Smooth muscle cell of trachea (primary cell): ENCODE results near the gene ADCY4. TPM values are rescaled to one million over a fixed set of nuclear protein-coding genes. Genes with fewer than 3 reads are reported as not detected.

Experiments
- total RNA-seq: library from RNA; depleted of rRNA; stranded (reverse); fragments of >200 nt; gene quantifications from 2 replicates; pipeline ENCODE4 v1.2.1, GENCODE V29; 2014

The ADCY4 gene
- 9.6 and 11.7 TPM in 2 replicates for total RNA-seq

DNA sequence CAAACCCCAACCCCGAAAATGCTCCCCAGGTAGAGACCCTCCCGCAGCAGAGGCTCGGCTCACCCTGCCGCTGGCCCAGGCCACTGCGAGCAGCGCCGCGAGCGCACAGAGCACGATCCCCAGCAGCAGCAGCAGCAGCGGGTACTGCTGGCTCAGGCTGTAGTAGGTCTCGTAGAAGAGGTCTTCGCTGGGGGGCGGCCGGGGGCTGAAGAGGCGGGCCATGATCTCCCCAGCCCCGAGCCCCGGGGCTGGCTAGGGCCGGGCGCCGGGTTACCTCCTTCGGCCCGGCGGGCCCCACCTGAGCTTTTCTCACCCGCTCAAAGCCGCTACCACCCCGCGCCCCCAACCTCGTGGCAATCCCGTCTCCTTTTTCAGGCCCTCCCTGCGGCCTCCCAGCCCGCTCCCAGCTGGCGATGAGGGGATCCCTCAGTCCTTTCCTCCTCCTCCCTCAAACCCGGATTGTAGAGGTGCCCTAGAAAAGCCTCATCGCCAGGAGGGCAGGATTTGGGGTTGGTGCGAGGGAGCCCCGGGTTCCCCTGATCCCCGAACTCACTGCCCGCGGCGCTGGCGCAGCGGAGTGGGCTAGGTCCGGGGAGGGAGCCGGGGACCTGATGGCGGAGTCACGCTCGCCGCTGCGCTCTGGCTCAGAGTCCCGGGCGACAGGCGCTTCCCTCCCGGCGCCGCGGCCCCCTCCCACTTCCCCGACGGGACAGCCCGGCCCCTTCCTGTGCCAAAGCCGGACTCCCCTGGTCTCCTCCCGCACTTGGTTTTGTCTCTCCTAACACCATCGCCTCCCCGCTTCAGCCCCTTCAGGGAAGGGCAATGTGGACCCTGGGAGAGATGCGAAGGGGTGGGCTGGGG, at the start of gene ADCY4:
ADCY4 (minus strand) TSS at position 641 of the 861 bp plus-strand sequence; CDS start at position 222, 419 bp downstream.

GRCh38 chr14:24367514-24368211, 32.8 kb upstream of the ADCY4 start, which contains the start of gene NFATC4:
TSS of gene NFATC4 (plus strand) at chr14:24368184. CDS start at chr14:24368341, 157 bp downstream.

GRCh38 chr14:24339284-24340151, 4.6 kb upstream of the ADCY4 start, which contains the start of gene RIPK3:
TSS of gene RIPK3 (minus strand) at chr14:24339991. CDS start at chr14:24339826, 165 bp downstream.

DNA sequence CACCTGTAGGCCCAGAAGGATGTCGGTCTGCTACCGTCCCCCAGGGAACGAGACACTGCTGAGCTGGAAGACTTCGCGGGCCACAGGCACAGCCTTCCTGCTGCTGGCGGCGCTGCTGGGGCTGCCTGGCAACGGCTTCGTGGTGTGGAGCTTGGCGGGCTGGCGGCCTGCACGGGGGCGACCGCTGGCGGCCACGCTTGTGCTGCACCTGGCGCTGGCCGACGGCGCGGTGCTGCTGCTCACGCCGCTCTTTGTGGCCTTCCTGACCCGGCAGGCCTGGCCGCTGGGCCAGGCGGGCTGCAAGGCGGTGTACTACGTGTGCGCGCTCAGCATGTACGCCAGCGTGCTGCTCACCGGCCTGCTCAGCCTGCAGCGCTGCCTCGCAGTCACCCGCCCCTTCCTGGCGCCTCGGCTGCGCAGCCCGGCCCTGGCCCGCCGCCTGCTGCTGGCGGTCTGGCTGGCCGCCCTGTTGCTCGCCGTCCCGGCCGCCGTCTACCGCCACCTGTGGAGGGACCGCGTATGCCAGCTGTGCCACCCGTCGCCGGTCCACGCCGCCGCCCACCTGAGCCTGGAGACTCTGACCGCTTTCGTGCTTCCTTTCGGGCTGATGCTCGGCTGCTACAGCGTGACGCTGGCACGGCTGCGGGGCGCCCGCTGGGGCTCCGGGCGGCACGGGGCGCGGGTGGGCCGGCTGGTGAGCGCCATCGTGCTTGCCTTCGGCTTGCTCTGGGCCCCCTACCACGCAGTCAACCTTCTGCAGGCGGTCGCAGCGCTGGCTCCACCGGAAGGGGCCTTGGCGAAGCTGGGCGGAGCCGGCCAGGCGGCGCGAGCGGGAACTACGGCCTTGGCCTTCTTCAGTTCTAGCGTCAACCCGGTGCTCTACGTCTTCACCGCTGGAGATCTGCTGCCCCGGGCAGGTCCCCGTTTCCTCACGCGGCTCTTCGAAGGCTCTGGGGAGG, 23.9 kb downstream of the ADCY4 start, which contains the start of gene LTB4R:
LTB4R (plus strand) TSS at position 857 of the 959 bp plus-strand sequence. CDS start 4,150 bp downstream, outside the sequence.

GRCh38 chr14:24309538-24310264, 25.2 kb downstream of the ADCY4 start, which contains the start of gene LTB4R2:
TSS of gene LTB4R2 (plus strand) at chr14:24310140. CDS start at chr14:24310665, 525 bp downstream.

GRCh38 chr14:24307575-24308341, 27.1 kb downstream of the ADCY4 start, which contains the start of gene CIDEB:
TSS of gene CIDEB (minus strand) at chr14:24307977. CDS start at chr14:24307858, 119 bp downstream.

GRCh38 chr14:24299255-24300191, 35.3 kb downstream of the ADCY4 start, which contains the start of the genes DHRS1 and NOP9:
TSS of gene DHRS1 (minus strand) at chr14:24299780. CDS start at chr14:24299106, 674 bp downstream.
TSS of gene NOP9 (plus strand) at chr14:24299850. CDS start at chr14:24299955, 105 bp downstream.

GRCh38 chr14:24271134-24271833, 63.6 kb downstream of the ADCY4 start, which contains the start of gene RABGGTA:
TSS of gene RABGGTA (minus strand) at chr14:24271597. CDS start at chr14:24271115, 482 bp downstream.

Other genes with a start within 250 kb of the ADCY4 start
- gene PCK2, start 240.8 kb downstream of the ADCY4 start, total RNA-seq, result 25.0 and 35.4 TPM in 2 replicates
- gene DCAF11, start 220.3 kb downstream of the ADCY4 start, total RNA-seq, result 69.5 and 88.2 TPM in 2 replicates
- gene NRL, start 220.1 kb downstream of the ADCY4 start, total RNA-seq, result 0.83 and 0.87 TPM in 2 replicates
- gene FITM1, start 204.4 kb downstream of the ADCY4 start, total RNA-seq, result 0.33 and 0.44 TPM in 2 replicates
- 132 and 143 TPM in 2 replicates for gene PSME1, start 198.9 kb downstream of the ADCY4 start, total RNA-seq
- 11.1 and 25.2 TPM in 2 replicates for gene EMC9, start 193.5 kb downstream of the ADCY4 start, total RNA-seq
- gene PSME2, start 188.5 kb downstream of the ADCY4 start, total RNA-seq, result 87.2 and 117 TPM in 2 replicates
- 35.5 and 57.9 TPM in 2 replicates for gene RNF31, start 187.6 kb downstream of the ADCY4 start, total RNA-seq
- gene IRF9, start 173.8 kb downstream of the ADCY4 start, total RNA-seq, result 87.8 and 104 TPM in 2 replicates
- 1.8 and 2.3 TPM in 2 replicates for gene REC8, start 163.0 kb downstream of the ADCY4 start, total RNA-seq
- 39.4 and 47.6 TPM in 2 replicates for gene IPO4, start 146.3 kb downstream of the ADCY4 start, total RNA-seq
- 87.0 and 90.6 TPM in 2 replicates for gene TM9SF1, start 139.6 kb downstream of the ADCY4 start, total RNA-seq
- gene TSSK4, start 129.4 kb downstream of the ADCY4 start, total RNA-seq, result not detected in 2 replicates
- gene CHMP4A, start 121.6 kb downstream of the ADCY4 start, total RNA-seq, result 27.6 and 44.5 TPM in 2 replicates
- gene MDP1, start 119.0 kb downstream of the ADCY4 start, total RNA-seq, result 11.1 and 25.5 TPM in 2 replicates
- 143 and 203 TPM in 2 replicates for gene NEDD8, start 102.7 kb downstream of the ADCY4 start, total RNA-seq
- gene GMPR2, start 102.1 kb downstream of the ADCY4 start, total RNA-seq, result 94.2 and 119 TPM in 2 replicates
- gene TINF2, start 92.4 kb downstream of the ADCY4 start, total RNA-seq, result 68.9 and 83.2 TPM in 2 replicates
- 0.83 and 1.5 TPM in 2 replicates for gene TGM1, start 71.9 kb downstream of the ADCY4 start, total RNA-seq
- 23.3 and 31.6 TPM in 2 replicates for gene RABGGTA, start 63.5 kb downstream of the ADCY4 start, total RNA-seq
- gene DHRS1, start 35.3 kb downstream of the ADCY4 start, total RNA-seq, result 19.8 and 22.1 TPM in 2 replicates
- gene NOP9, start 35.2 kb downstream of the ADCY4 start, total RNA-seq, result 19.3 and 25.1 TPM in 2 replicates
- 1.5 and 2.6 TPM in 2 replicates for gene CIDEB, start 27.1 kb downstream of the ADCY4 start, total RNA-seq
- 3.8 and 4.6 TPM in 2 replicates for gene LTB4R2, start 24.9 kb downstream of the ADCY4 start, total RNA-seq
- gene LTB4R, start 23.6 kb downstream of the ADCY4 start, total RNA-seq, result 0.87 and 4.1 TPM in 2 replicates
- 2.9 and 6.8 TPM in 2 replicates for gene RIPK3, start 4.9 kb upstream of the ADCY4 start, total RNA-seq
- 108 and 149 TPM in 2 replicates for gene NFATC4, start 33.1 kb upstream of the ADCY4 start, total RNA-seq
- 20.4 and 42.7 TPM in 2 replicates for gene NYNRIN, start 63.9 kb upstream of the ADCY4 start, total RNA-seq
- 4.1 and 11.4 TPM in 2 replicates for gene CBLN3, start 94.6 kb upstream of the ADCY4 start, total RNA-seq
- 55.3 and 67.8 TPM in 2 replicates for gene KHNYN, start 94.9 kb upstream of the ADCY4 start, total RNA-seq
- gene SDR39U1, start 107.7 kb upstream of the ADCY4 start, total RNA-seq, result 12.4 and 16.4 TPM in 2 replicates
- not detected in 2 replicates for gene CMA1, start 173.2 kb upstream of the ADCY4 start, total RNA-seq
- gene CTSG, start 241.2 kb upstream of the ADCY4 start, total RNA-seq, result not detected in 2 replicates